ENCODE measurements around the gene TGM1. TPM values are rescaled to one million over a fixed set of nuclear protein-coding genes. Genes with fewer than 3 reads are reported as not detected.

Gene TGM1
- total and polyA plus RNA-seq, 3 experiments from 2014 or later: 3.2 to 3.7 TPM; not detected in 1

GRCh38 chr14:24281636-24282035, 18.7 kb upstream of the TGM1 start:
- CTCF ChIA-PET: interaction anchor here (1.6 to 3.5 kb wide), 2 partner anchors 15 to 52 kb away, joined by 5 to 10 read pairs; no protein-coding TSS in a partner anchor
- H3K27me3 ChIP-seq (ENCODE audit: insufficient read depth, low read length, poor library complexity, severe bottlenecking): no peaks in the 10 kb centered on the region
- no peaks in the 10 kb centered on the region for H3K9me3 ChIP-seq (ENCODE audit: low read length)
- peak overlapping the region in 4 of 8 donors; percentile 33 to 84 (median 52) for H3K27ac Mint-ChIP-seq
- POLR2A ChIA-PET: no interaction called here
- no peak overlapping the region for H3K4me3 Mint-ChIP-seq
- peaks cover 0 to 4% (median 0%) of the 10 kb centered on the region in 3 donors for H3K36me3 Mint-ChIP-seq
- no peak for DNase-seq
- peaks cover 16% of the 10 kb centered on the region for H3K4me1 ChIP-seq (ENCODE audit: insufficient read depth, low read length)
- peaks cover 0 to 2% of the 10 kb centered on the region in 2 donors for H3K27me3 Mint-ChIP-seq
- H3K9me3 Mint-ChIP-seq: no peaks in the 10 kb centered on the region
- no peaks in the 10 kb centered on the region for H3K36me3 ChIP-seq (ENCODE audit: insufficient read depth, low read length)
- H3K4me3 ChIP-seq (ENCODE audit: low read length): no peak overlapping the region
- H3K27ac ChIP-seq (ENCODE audit: low read depth, low read length): no peak overlapping the region
- H3K4me1 Mint-ChIP-seq: peaks cover 17 to 23% (median 21%) of the 10 kb centered on the region in 3 donors

DNA sequence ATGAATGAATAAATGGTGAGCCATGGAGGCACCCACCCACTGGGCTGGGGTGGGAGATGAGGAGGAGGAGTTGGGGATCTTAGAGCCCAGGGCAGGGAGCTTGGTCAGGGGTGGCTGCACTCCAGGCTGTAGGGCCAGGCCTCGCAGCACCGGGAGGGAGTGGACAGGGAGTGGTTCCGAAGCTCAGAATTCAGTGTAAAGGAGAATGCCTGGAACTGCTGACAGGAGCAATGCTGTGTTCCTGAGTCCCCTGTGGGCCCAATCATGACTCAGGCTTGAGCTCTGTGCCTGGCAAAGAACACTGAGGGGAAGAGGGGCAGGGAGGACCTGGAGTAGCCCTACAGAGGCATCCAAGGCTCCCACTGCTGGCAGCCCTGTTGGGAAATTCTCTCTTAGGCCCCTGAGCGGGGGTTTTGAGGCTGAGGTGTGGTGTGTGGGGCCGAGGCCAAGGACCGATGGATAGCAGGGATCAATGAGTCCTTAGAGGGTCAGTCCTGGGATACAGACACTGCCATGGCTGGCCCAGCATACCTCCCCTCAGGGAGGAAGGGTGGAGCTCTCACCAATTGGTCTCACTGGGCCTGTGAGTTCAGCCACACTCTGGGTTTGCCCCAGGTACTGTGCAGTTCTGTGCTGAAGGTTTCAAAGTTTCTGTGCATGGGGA, 18.0 kb upstream of the TGM1 start:
- ChIA-PET POLR2A (interaction anchor here (1.3 kb wide), 1 partner anchor 9 kb away, joined by 3 read pairs; the partner anchor contains the start of gene RABGGTA), CTCF (interaction anchor here (1.2 to 3.5 kb wide), 5 partner anchors 10 to 53 kb away, joined by 4 to 10 read pairs (median 6); partner anchors contain the start of genes LTB4R2 and RABGGTA)
- no peaks in the 10 kb centered on the region for H3K9me3 ChIP-seq (ENCODE audit: low read length)
- H3K4me1 Mint-ChIP-seq: peaks cover 17 to 23% (median 21%) of the 10 kb centered on the region in 3 donors
- no peaks in the 10 kb centered on the region for H3K9me3 Mint-ChIP-seq
- no peaks in the 10 kb centered on the region for H3K27me3 ChIP-seq (ENCODE audit: insufficient read depth, low read length, poor library complexity, severe bottlenecking)
- no peak for DNase-seq
- no peaks in the 10 kb centered on the region for H3K27me3 Mint-ChIP-seq
- H3K4me1 ChIP-seq (ENCODE audit: insufficient read depth, low read length): peaks cover 16% of the 10 kb centered on the region
- H3K4me3 Mint-ChIP-seq: no peak overlapping the region
- no peak overlapping the region for H3K4me3 ChIP-seq (ENCODE audit: low read length)
- no peak overlapping the region for H3K27ac ChIP-seq (ENCODE audit: low read depth, low read length)
- no peaks in the 10 kb centered on the region for H3K36me3 ChIP-seq (ENCODE audit: insufficient read depth, low read length)
- peaks cover 0 to 2% (median 0%) of the 10 kb centered on the region in 3 donors for H3K36me3 Mint-ChIP-seq
- H3K27ac Mint-ChIP-seq: peak overlapping the region in 5 of 8 donors; percentile 32 to 84 (median 47)

GRCh38 chr14:24279301-24280186, 16.6 kb upstream of the TGM1 start:
- H3K36me3 Mint-ChIP-seq: peaks cover 0 to 2% (median 0%) of the 10 kb centered on the region in 3 donors
- DNase-seq: peak in 3 of 5 donors; percentile 26 to 39 (median 27)
- Histone ChIP-seq H3K4me1 (ENCODE audit: insufficient read depth, low read length) (peaks cover 18% of the 10 kb centered on the region), H3K4me3 (ENCODE audit: low read length) (no peak overlapping the region), H3K9me3 (ENCODE audit: low read length) (no peaks in the 10 kb centered on the region), H3K27ac (ENCODE audit: low read depth, low read length) (no peak overlapping the region), H3K36me3 (ENCODE audit: insufficient read depth, low read length) (no peaks in the 10 kb centered on the region), H3K27me3 (ENCODE audit: insufficient read depth, low read length, poor library complexity, severe bottlenecking) (no peaks in the 10 kb centered on the region)
- H3K4me3 Mint-ChIP-seq: no peak overlapping the region
- H3K27ac Mint-ChIP-seq: peak overlapping the region; percentile 34 to 93 (median 80)
- POLR2A ChIA-PET: interaction anchor here (1.3 kb wide), 1 partner anchor 8 kb away, joined by 3 read pairs; the partner anchor contains the start of gene RABGGTA
- no peaks in the 10 kb centered on the region for H3K9me3 Mint-ChIP-seq
- CTCF ChIA-PET: interaction anchor here (1.2 to 3.5 kb wide), 5 partner anchors 9 to 45 kb away, joined by 3 to 10 read pairs (median 6); partner anchors contain the start of genes LTB4R2 and RABGGTA
- H3K27me3 Mint-ChIP-seq: no peaks in the 10 kb centered on the region
- H3K4me1 Mint-ChIP-seq: peaks cover 17 to 28% (median 21%) of the 10 kb centered on the region in 3 donors

DNA sequence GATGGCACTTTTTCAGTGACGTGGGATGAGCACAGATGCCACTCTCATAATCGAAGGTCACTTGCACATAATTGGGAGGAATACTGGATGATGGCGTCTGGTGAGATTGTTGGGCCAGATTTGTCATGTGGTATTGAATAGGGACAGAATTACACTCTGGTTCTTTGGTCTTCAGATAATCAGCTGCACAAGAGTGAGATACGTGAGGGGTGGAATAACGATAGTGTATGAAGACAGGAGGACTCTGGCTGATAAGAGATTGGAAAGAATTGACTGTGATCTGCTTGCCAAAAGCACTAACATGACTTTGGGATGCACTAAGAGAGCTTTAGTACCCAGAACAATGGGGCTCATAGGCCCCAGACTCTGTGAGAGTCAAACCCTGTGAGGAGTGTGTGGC, 15.4 kb upstream of the TGM1 start:
- Histone ChIP-seq H3K27me3 (ENCODE audit: insufficient read depth, low read length, poor library complexity, severe bottlenecking) (no peaks in the 10 kb centered on the region), H3K27ac (ENCODE audit: low read depth, low read length) (no peak overlapping the region), H3K4me1 (ENCODE audit: insufficient read depth, low read length) (peaks cover 27% of the 10 kb centered on the region), H3K36me3 (ENCODE audit: insufficient read depth, low read length) (no peaks in the 10 kb centered on the region), H3K4me3 (ENCODE audit: low read length) (no peak overlapping the region), H3K9me3 (ENCODE audit: low read length) (no peaks in the 10 kb centered on the region)
- H3K9me3 Mint-ChIP-seq: no peaks in the 10 kb centered on the region
- H3K4me1 Mint-ChIP-seq: peaks cover 23 to 39% (median 32%) of the 10 kb centered on the region in 3 donors
- peak overlapping the region in 7 of 8 donors; percentile 13 to 86 (median 66) for H3K27ac Mint-ChIP-seq
- no peak for DNase-seq
- CTCF ChIA-PET: no interaction called here
- H3K4me3 Mint-ChIP-seq: no peak overlapping the region
- no peaks in the 10 kb centered on the region for H3K27me3 Mint-ChIP-seq
- H3K36me3 Mint-ChIP-seq: peaks cover 0 to 2% (median 0%) of the 10 kb centered on the region in 3 donors
- POLR2A ChIA-PET: no interaction called here

DNA sequence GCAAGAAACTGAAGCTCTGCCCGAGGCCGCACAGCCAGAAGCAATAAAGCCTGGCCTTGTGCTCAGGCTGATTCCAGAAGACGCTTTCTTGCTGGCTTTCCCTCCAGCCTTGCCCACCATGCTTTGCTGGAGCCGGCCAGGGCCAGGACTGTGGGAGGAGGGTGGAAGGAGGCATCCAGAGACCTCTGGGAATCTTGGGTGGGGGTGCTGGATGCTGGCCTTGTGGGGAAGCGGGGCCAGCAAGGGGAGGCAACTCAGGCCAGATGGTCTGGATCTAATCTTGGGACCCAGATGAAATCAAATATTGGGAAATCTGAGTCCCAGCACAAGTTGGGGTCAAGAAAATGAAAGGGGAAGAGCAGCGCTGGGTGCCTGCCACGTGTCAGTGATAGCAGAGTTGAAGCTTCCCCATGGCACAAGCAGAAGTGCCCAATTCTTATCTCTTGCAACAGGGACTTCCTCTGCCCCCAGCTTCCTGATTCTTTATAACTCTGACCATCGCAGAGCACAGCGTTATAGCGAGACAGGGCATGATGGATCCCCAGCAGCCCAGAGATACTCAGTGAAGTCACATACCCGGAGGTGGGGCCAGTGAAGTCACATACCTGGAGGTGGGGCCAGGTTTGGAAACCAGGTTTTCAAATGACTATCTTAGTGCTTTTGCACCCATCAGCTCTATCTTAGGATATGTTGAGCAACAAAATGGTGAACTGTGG, 14.8 kb upstream of the TGM1 start:
- H3K4me1 Mint-ChIP-seq: peaks cover 27 to 43% (median 35%) of the 10 kb centered on the region in 3 donors
- no peak overlapping the region for H3K27ac ChIP-seq (ENCODE audit: low read depth, low read length)
- no peaks in the 10 kb centered on the region for H3K9me3 Mint-ChIP-seq
- CTCF ChIA-PET: interaction anchor here (1.5 kb wide), 1 partner anchor 36 kb away, joined by 3 read pairs; the partner anchor contains the start of gene TINF2
- no peak overlapping the region for H3K4me3 Mint-ChIP-seq
- H3K27me3 Mint-ChIP-seq: no peaks in the 10 kb centered on the region
- peaks cover 30% of the 10 kb centered on the region for H3K4me1 ChIP-seq (ENCODE audit: insufficient read depth, low read length)
- H3K27ac Mint-ChIP-seq: peak overlapping the region in 3 of 8 donors; percentile 31 to 86 (median 43)
- no peaks in the 10 kb centered on the region for H3K36me3 ChIP-seq (ENCODE audit: insufficient read depth, low read length)
- H3K9me3 ChIP-seq (ENCODE audit: low read length): no peaks in the 10 kb centered on the region
- H3K36me3 Mint-ChIP-seq: peaks cover 0 to 2% (median 0%) of the 10 kb centered on the region in 3 donors
- no peak overlapping the region for H3K4me3 ChIP-seq (ENCODE audit: low read length)
- H3K27me3 ChIP-seq (ENCODE audit: insufficient read depth, low read length, poor library complexity, severe bottlenecking): no peaks in the 10 kb centered on the region
- peak in 1 of 5 donors; percentile 36 for DNase-seq
- POLR2A ChIA-PET: no interaction called here

DNA sequence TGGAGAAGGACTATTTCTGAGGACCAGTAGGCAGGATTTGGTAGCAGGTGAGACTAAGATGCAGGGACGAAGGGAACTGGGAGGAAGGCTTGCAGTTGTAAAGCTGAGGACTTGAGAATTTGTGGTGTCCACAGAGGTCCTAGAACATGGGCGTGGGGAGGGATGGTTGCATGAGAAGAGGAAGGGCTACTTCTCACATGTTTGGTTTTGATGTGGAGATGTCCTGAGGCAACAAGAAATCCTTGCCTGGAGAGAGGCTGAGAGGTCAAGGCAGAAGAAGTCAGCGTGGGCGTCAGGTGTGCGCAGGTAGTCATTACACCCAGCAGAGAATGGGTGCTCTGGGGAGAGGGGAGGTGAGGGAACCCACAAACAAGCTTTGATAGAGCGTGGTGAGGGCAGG, 14.1 kb upstream of the TGM1 start:
- CTCF ChIA-PET: interaction anchor here (1.5 kb wide), 1 partner anchor 35 kb away, joined by 3 read pairs; the partner anchor contains the start of gene TINF2
- POLR2A ChIA-PET: no interaction called here
- H3K9me3 ChIP-seq (ENCODE audit: low read length): no peaks in the 10 kb centered on the region
- Mint-ChIP-seq H3K27me3 (peaks cover 0 to 4% of the 10 kb centered on the region in 2 donors), H3K27ac (peak overlapping the region in 5 of 8 donors; percentile 30 to 88 (median 81)), H3K36me3 (peaks cover 0 to 2% (median 0%) of the 10 kb centered on the region in 3 donors), H3K9me3 (no peaks in the 10 kb centered on the region), H3K4me3 (no peak overlapping the region), H3K4me1 (peaks cover 34 to 50% (median 42%) of the 10 kb centered on the region in 3 donors)
- no peaks in the 10 kb centered on the region for H3K27me3 ChIP-seq (ENCODE audit: insufficient read depth, low read length, poor library complexity, severe bottlenecking)
- H3K4me3 ChIP-seq (ENCODE audit: low read length): no peak overlapping the region
- peak in 1 of 5 donors; percentile 2 for DNase-seq
- H3K36me3 ChIP-seq (ENCODE audit: insufficient read depth, low read length): no peaks in the 10 kb centered on the region
- no peak overlapping the region for H3K27ac ChIP-seq (ENCODE audit: low read depth, low read length)
- H3K4me1 ChIP-seq (ENCODE audit: insufficient read depth, low read length): peaks cover 37% of the 10 kb centered on the region

- DNase-seq: peak in 3 of 5 donors; percentile 19 to 49 (median 37)
Observed at GRCh38 chr14:24274101-24274543, 11.1 kb upstream of the TGM1 start.

More at GRCh38 chr14:24274101-24274543, 11.1 kb upstream of the TGM1 start:
- Histone ChIP-seq H3K4me1 (ENCODE audit: insufficient read depth, low read length) (peaks cover 37% of the 10 kb centered on the region), H3K36me3 (ENCODE audit: insufficient read depth, low read length) (peaks cover 7% of the 10 kb centered on the region), H3K4me3 (ENCODE audit: low read length) (no peak overlapping the region), H3K27me3 (ENCODE audit: insufficient read depth, low read length, poor library complexity, severe bottlenecking) (no peaks in the 10 kb centered on the region), H3K9me3 (ENCODE audit: low read length) (no peaks in the 10 kb centered on the region), H3K27ac (ENCODE audit: low read depth, low read length) (no peak overlapping the region)
- H3K4me3 Mint-ChIP-seq: peak overlapping the region in 2 of 7 donors; percentile 8 to 19
- H3K9me3 Mint-ChIP-seq: no peaks in the 10 kb centered on the region
- CTCF ChIA-PET: interaction anchor here (1.0 to 1.7 kb wide), 2 partner anchors 34 to 59 kb away, joined by 3 to 4 read pairs; partner anchors contain the start of gene CIDEB
- H3K27ac Mint-ChIP-seq: peak overlapping the region; percentile 18 to 96 (median 70)
- H3K36me3 Mint-ChIP-seq: peaks cover 0 to 14% (median 2%) of the 10 kb centered on the region in 3 donors
- H3K4me1 Mint-ChIP-seq: peaks cover 42 to 58% (median 50%) of the 10 kb centered on the region in 3 donors
- peaks cover 0 to 5% of the 10 kb centered on the region in 2 donors for H3K27me3 Mint-ChIP-seq
- POLR2A ChIA-PET: interaction anchor here (0.5 to 0.6 kb wide), 2 partner anchors 28 to 129 kb away, joined by 3 to 10 read pairs; no protein-coding TSS in a partner anchor

Measured in CD8-positive, alpha-beta memory T cell (primary cell).